ENCODE results near the gene ACOT9. TPM values are rescaled to one million over a fixed set of nuclear protein-coding genes. Genes with fewer than 3 reads are reported as not detected.

The ACOT9 gene
- total RNA-seq, 1 donor from 2014 or later, result 52.7 TPM

DNA sequence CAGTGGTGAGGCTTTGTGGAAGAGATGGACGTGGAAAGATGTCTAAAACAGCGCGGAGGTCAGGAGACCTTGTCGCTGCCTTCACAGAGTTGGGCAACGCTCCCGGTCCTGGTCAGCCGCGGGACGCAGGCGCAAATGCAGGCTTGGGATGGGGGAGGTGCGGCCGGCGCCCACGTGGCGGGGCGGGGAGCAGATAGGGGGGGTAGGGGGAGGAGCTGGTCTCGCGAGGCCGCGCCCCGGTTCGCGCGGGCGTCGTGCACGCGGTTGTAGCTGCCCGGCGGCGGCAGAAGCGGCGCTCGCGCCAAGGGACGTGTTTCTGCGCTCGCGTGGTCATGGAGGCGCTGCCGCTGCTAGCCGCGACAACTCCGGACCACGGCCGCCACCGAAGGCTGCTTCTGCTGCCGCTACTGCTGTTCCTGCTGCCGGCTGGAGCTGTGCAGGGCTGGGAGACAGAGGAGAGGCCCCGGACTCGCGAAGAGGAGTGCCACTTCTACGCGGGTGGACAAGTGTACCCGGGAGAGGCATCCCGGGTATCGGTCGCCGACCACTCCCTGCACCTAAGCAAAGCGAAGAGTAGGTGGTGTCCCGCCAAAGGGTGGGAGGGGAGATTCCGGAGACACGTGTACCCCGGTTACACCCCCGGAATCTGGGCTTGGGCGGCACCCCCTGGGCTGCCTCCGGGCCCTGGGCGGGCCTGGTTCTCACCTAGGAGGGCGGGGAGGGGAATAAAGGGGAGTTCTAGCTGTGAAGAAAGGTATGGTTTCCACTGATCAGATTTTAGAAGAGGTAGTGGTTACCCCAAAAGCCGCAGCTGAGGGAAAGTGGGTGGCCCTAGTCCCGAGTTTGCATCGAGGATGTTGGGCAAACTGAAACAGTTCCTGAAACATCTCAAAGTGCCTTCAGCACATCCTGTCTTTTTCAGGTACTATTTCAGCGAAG is 75.6 kb downstream of the ACOT9 start, which contains the start of gene PRDX4:
TSS of gene PRDX4 (plus strand) at position 255 of the 939 bp plus-strand sequence. CDS start at position 333, 78 bp downstream.
- Mint-ChIP-seq H3K4me1 (peaks cover 22% of the 10 kb centered on the region), H3K27ac (peak within 1 kb of the TSS; percentile 68), H3K36me3 (peaks cover 7% of the 10 kb centered on the region), H3K9me3 (no peaks in the 10 kb centered on the region), H3K4me3 (peak within 1 kb of the TSS; percentile 89), H3K27me3 (ENCODE audit: insufficient read depth, low read depth) (peaks cover 3% of the 10 kb centered on the region)
- Histone ChIP-seq H3K9ac (peak within 1 kb of the TSS; percentile 38), H3K27ac (no peak within 1 kb of the TSS), H3F3A (ENCODE audit: low read depth) (no peaks in the 10 kb centered on the region), H2AFZ (replicated peaks) (peak within 1 kb of the TSS; percentile 63), H3K27me3 (no peaks in the 10 kb centered on the region), H3K79me2 (ENCODE audit: low read depth) (peaks cover 34% of the 10 kb centered on the region), H4K20me1 (ENCODE audit: low read depth) (no peaks in the 10 kb centered on the region), H3K36me3 (peaks cover 6% of the 10 kb centered on the region), H3K4me1 (peaks cover 12% of the 10 kb centered on the region), H3K4me3 (peak within 1 kb of the TSS; percentile 58), H3K9me3 (ENCODE audit: low read depth) (no peaks in the 10 kb centered on the region), H3K4me2 (peak within 1 kb of the TSS; percentile 84)
- peak; percentile 91 for DNase-seq (ENCODE audit: low spot score)
- TF ChIP-seq EZH2 (IDR thresholded peaks at IDR 0.05) (no peak), CTCF (IDR thresholded peaks at IDR 0.05) (peak; percentile 8)

DNA sequence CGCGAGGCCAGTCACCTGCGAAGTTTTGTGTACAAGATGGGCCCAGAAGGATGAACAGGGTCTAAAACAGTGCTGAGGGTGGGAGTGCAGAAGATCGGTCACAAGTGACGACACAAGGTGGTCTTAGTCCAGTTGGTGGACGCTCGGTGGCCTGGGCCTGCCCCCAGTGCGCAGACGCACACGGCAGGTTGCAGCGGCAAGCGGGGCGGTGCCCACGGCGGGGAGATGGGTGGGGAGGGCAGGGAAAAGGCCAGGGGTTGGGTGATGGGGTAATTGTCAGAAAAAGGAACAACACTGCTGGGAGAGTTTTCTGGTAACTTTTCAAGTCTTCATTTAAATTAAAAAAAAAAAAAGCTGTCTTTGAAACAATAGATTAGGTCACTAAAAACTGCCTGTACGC is 76.8 kb downstream of the ACOT9 start:
- no peak overlapping the region for H3K27ac Mint-ChIP-seq
- TF ChIP-seq EZH2 (IDR thresholded peaks at IDR 0.05) (no peak), EZH2phosphoT487 (IDR thresholded peaks at IDR 0.05) (no peak), CTCF (IDR thresholded peaks at IDR 0.05) (no peak)
- Histone ChIP-seq H3K4me1 (peaks cover 12% of the 10 kb centered on the region), H3K4me2 (no peak overlapping the region), H4K20me1 (ENCODE audit: low read depth) (no peaks in the 10 kb centered on the region), H3K9ac (no peak overlapping the region), H3K9me3 (ENCODE audit: low read depth) (no peaks in the 10 kb centered on the region), H3F3A (ENCODE audit: low read depth) (no peaks in the 10 kb centered on the region), H3K79me2 (ENCODE audit: low read depth) (peaks cover 34% of the 10 kb centered on the region), H3K27me3 (no peaks in the 10 kb centered on the region), H3K36me3 (peaks cover 1% of the 10 kb centered on the region), H2AFZ (replicated peaks) (no peak overlapping the region), H3K4me3 (no peak overlapping the region), H3K27ac (no peak overlapping the region)
- peaks cover 21% of the 10 kb centered on the region for H3K4me1 Mint-ChIP-seq
- no peaks in the 10 kb centered on the region for H3K9me3 Mint-ChIP-seq
- H3K4me3 Mint-ChIP-seq, result peak overlapping the region; percentile 53
- peaks cover 1% of the 10 kb centered on the region for H3K36me3 Mint-ChIP-seq
- H3K27me3 Mint-ChIP-seq (ENCODE audit: insufficient read depth, low read depth), result peaks cover 3% of the 10 kb centered on the region
- DNase-seq (ENCODE audit: low spot score), result no peak

- H2AFZ ChIP-seq (replicated peaks), result no peak overlapping the region
- no peak overlapping the region for H3K27ac Mint-ChIP-seq
- H3K27me3 ChIP-seq, result no peaks in the 10 kb centered on the region
- TF ChIP-seq CTCF (IDR thresholded peaks at IDR 0.05) (no peak), EZH2phosphoT487 (IDR thresholded peaks at IDR 0.05) (no peak), EZH2 (IDR thresholded peaks at IDR 0.05) (no peak)
- no peaks in the 10 kb centered on the region for H3K9me3 ChIP-seq (ENCODE audit: low read depth)
- no peaks in the 10 kb centered on the region for H3F3A ChIP-seq (ENCODE audit: low read depth)
- no peak overlapping the region for H3K9ac ChIP-seq
- H3K79me2 ChIP-seq (ENCODE audit: low read depth), result peaks cover 20% of the 10 kb centered on the region
- no peak overlapping the region for H3K4me3 ChIP-seq
- H3K36me3 ChIP-seq, result no peaks in the 10 kb centered on the region
- no peaks in the 10 kb centered on the region for H4K20me1 ChIP-seq (ENCODE audit: low read depth)
- H3K4me1 Mint-ChIP-seq, result peaks cover 27% of the 10 kb centered on the region
- H3K4me3 Mint-ChIP-seq, result no peak overlapping the region
- DNase-seq (ENCODE audit: low spot score), result no peak
- H3K4me2 ChIP-seq, result no peak overlapping the region
- H3K4me1 ChIP-seq, result peaks cover 12% of the 10 kb centered on the region
- no peak overlapping the region for H3K27ac ChIP-seq
- H3K27me3 Mint-ChIP-seq (ENCODE audit: insufficient read depth, low read depth), result peaks cover 3% of the 10 kb centered on the region
- H3K9me3 Mint-ChIP-seq, result no peaks in the 10 kb centered on the region
- no peaks in the 10 kb centered on the region for H3K36me3 Mint-ChIP-seq
Measured at GRCh38 chrX:23664496-23664895, 78.6 kb downstream of the ACOT9 start.
